B cell (primary cell): ENCODE data around the gene PTMS. TPM values are rescaled to one million over a fixed set of nuclear protein-coding genes. Genes with fewer than 3 reads are reported as not detected.

Source experiments
- ATAC-seq: fragments of 200-7000 bp; cut with Tn5 transposase; one replicate; pipeline ENCODE4 v1.10.0; 2021; ENCODE audit warnings: low read depth, mild to moderate bottlenecking, moderate number of reproducible peaks, moderate library complexity
- CTCF ChIA-PET: fragments of 350-600 bp; sonication (Branson Sonifier 250); formaldehyde crosslinking; loops from one replicate; lab custom pipeline; 2021; ENCODE audit warnings: antibody characterized with exemption, inconsistent platforms; lab: Charles Lee
- POLR2A ChIA-PET: fragments of 350-600 bp; sonication (Branson Sonifier 250); formaldehyde crosslinking; loops from one replicate; lab custom pipeline; 2021; ENCODE audit warnings: antibody characterized with exemption; lab: Charles Lee
- DNase-seq: peaks from one replicate; pipeline ENCODE4 v3.0.0; 2013
- H2AFZ ChIP-seq: 2 replicates; pipeline ENCODE4 v1.6.1; 2012; ENCODE audit warnings: mild to moderate bottlenecking, low read depth, low read length; ENCODE audit not compliant: insufficient read depth, poor library complexity, severe bottlenecking
- H3K27ac ChIP-seq, 2 donors: 1 replicate in 1 of 2; 2 replicates in 1 of 2; pipeline ENCODE4 v1.5.1; 2012 to 2013; ENCODE audit warnings: low read length in 2 of 2, mild to moderate bottlenecking in 2 of 2, moderate library complexity in 1 of 2
- H3K27me3 ChIP-seq, 4 experiments: fragments of 200-600 bp in 1 of 4; sonication (generic) in 1 of 4; replicated peaks in 1 of 4; 1 replicate in 2 of 4; 2 replicates in 2 of 4; pipeline versions ENCODE4 v1.6.1 to v1.7.0; 2013 to 2016; ENCODE audit warnings: low read length in 3 of 4, mild to moderate bottlenecking in 2 of 4, mixed read lengths in 1 of 4, moderate library complexity in 1 of 4; ENCODE audit not compliant: insufficient read depth in 4 of 4, control insufficient read depth in 3 of 4; ENCODE audit errors: control extremely low read depth in 1 of 4
- H3K36me3 ChIP-seq, 2 experiments: replicated peaks in 1 of 2; 1 replicate in 1 of 2; 2 replicates in 1 of 2; pipeline versions ENCODE4 v1.6.1 to v1.7.1; 2013; ENCODE audit warnings: low read length in 1 of 2; ENCODE audit not compliant: insufficient read depth in 2 of 2, control insufficient read depth in 1 of 2; ENCODE audit errors: control extremely low read depth in 1 of 2, extremely low read depth in 1 of 2
- H3K4me1 ChIP-seq, 2 donors: fragments of 200-600 bp in 1 of 2; sonication (generic) in 1 of 2; 1 replicate in 1 of 2; 2 replicates in 1 of 2; pipeline versions ENCODE4 v1.5.1 to v1.6.1; 2013 to 2017; ENCODE audit warnings: low read length in 2 of 2; ENCODE audit not compliant: control insufficient read depth in 2 of 2, insufficient read depth in 2 of 2
- H3K4me2 ChIP-seq: replicated peaks from 2 replicates; pipeline ENCODE3; 2012; ENCODE audit warnings: mild to moderate bottlenecking, low read depth, low read length; ENCODE audit not compliant: poor library complexity, severe bottlenecking
- H3K4me3 ChIP-seq, 5 experiments: fragments of 200-600 bp in 1 of 5; sonication (generic) in 1 of 5; 1 replicate in 3 of 5; 2 replicates in 2 of 5; pipeline versions ENCODE4 v1.5.1 to v1.7.0; 2011 to 2016; ENCODE audit warnings: low read length in 4 of 5, mild to moderate bottlenecking in 4 of 5, low read depth in 2 of 5, control low read depth in 1 of 5, moderate library complexity in 1 of 5; ENCODE audit not compliant: insufficient read depth in 1 of 5; ENCODE audit errors: control extremely low read depth in 1 of 5, extremely low read depth in 1 of 5
- H3K79me2 ChIP-seq: fragments of 200-600 bp; sonication (generic); one replicate; pipeline ENCODE4 v1.6.0; 2016; ENCODE audit warnings: low read length; ENCODE audit not compliant: control insufficient read depth, insufficient read depth
- H3K9ac ChIP-seq: fragments of 200-600 bp; sonication (generic); 2 replicates; pipeline ENCODE4 v1.6.1; 2017; ENCODE audit warnings: mild to moderate bottlenecking, low read length, moderate library complexity
- H3K9me3 ChIP-seq, 3 donors: one replicate each; pipeline versions ENCODE4 v1.6.1 to v1.7.1; 2013; ENCODE audit warnings: low read length in 2 of 3; ENCODE audit not compliant: control insufficient read depth in 2 of 3, insufficient read depth in 1 of 3; ENCODE audit errors: control extremely low read depth in 1 of 3
- H4K20me1 ChIP-seq: 2 replicates; pipeline ENCODE4 v1.6.0; 2012; ENCODE audit warnings: mild to moderate bottlenecking, low read length; ENCODE audit not compliant: insufficient read depth, control insufficient read depth, poor library complexity, severe bottlenecking
- H3K27ac Mint-ChIP-seq: one replicate; pipeline ENCODE4 v1.8.0; 2021; ENCODE audit warnings: mixed read lengths
- H3K27me3 Mint-ChIP-seq: one replicate; pipeline ENCODE4 v1.8.0; 2021; ENCODE audit warnings: mixed read lengths
- H3K4me1 Mint-ChIP-seq: one replicate; pipeline ENCODE4 v1.8.0; 2021; ENCODE audit warnings: mixed read lengths
- H3K4me3 Mint-ChIP-seq: one replicate; pipeline ENCODE4 v1.8.0; 2021; ENCODE audit warnings: mixed read lengths
- H3K9me3 Mint-ChIP-seq: one replicate; pipeline ENCODE4 v1.8.0; 2022; ENCODE audit warnings: mixed read lengths; ENCODE audit not compliant: insufficient read depth
- CTCF ChIP-seq: fragments of 200-600 bp; IDR thresholded peaks from one replicate; pipeline ENCODE4 v1.8.0; 2022; ENCODE audit warnings: antibody characterized with exemption, mild to moderate bottlenecking
- EZH2 ChIP-seq: IDR thresholded peaks from 2 replicates; pipeline ENCODE4 v1.6.1; 2012; ENCODE audit warnings: borderline replicate concordance, low read depth, mild to moderate bottlenecking, moderate library complexity, low read length; ENCODE audit not compliant: insufficient read depth, poor library complexity, severe bottlenecking
- WGBS: methylation state at CpG from one replicate; pipeline ENCODE4 v1.1.5; 2013; ENCODE audit warnings: missing lambda C conversion rate; ENCODE audit not compliant: insufficient coverage; 5-methylcytosine and 5-hydroxymethylcytosine counted together
- intact Hi-C: fragments of 100-400 bp; cut with micrococcal nuclease; formaldehyde crosslinking; loops from one replicate; pipeline ENCODE4 v1.10.0; 2022
- polyA plus RNA-seq: library from polyadenylated mRNA; depleted of rRNA; stranded (reverse); fragments of >200 nt; gene quantifications from 2 replicates; pipeline ENCODE4 v1.2.3, GENCODE V29; 2012
- total RNA-seq, 2 donors: library from RNA; stranded (reverse); fragments of 120-200 nt in 1 of 2; gene quantifications; 1 replicate in 1 of 2; 2 replicates in 1 of 2; pipeline versions ENCODE4 v1.2.3 to v1.2.4, GENCODE V29; 2013 to 2022

The PTMS gene
- total and polyA plus RNA-seq, 2 donors (not counting 1 experiment from before 2014, with no cell fraction given), result 1.0 to 2.1 TPM

- no peak overlapping the region for H3K4me3 Mint-ChIP-seq
These were observed 13.7 kb downstream of the PTMS start for GRCh38 chr12:6779708-6780432.

More at GRCh38 chr12:6779708-6780432, 13.7 kb downstream of the PTMS start:
- H2AFZ ChIP-seq, result no peak overlapping the region
- ATAC-seq (no peak), DNase-seq (no peak)
- H3K27ac ChIP-seq, result no peak overlapping the region
- no peak overlapping the region for H3K27ac Mint-ChIP-seq
- peaks cover 11% of the 10 kb centered on the region for H3K4me1 Mint-ChIP-seq
- peaks cover 32% of the 10 kb centered on the region for H3K27me3 Mint-ChIP-seq
- H4K20me1 ChIP-seq, result no peaks in the 10 kb centered on the region
- H3K27me3 ChIP-seq, result peaks cover 0 to 32% (median 22%) of the 10 kb centered on the region in 4 experiments
- no peak overlapping the region for H3K4me2 ChIP-seq
- no peaks in the 10 kb centered on the region for H3K79me2 ChIP-seq
- ChIA-PET CTCF (interaction anchor here (0.7 to 7.8 kb wide), 12 partner anchors 12 to 216 kb away, joined by 3 to 109 read pairs (median 4); partner anchors contain the start of gene MLF2), POLR2A (interaction anchor here (0.5 to 2.2 kb wide), 2 partner anchors 27 to 55 kb away, joined by 5 read pairs; partner anchors contain the start of gene MLF2)
- H3K9me3 Mint-ChIP-seq, result no peaks in the 10 kb centered on the region
- no peak overlapping the region for H3K9ac ChIP-seq
- H3K4me1 ChIP-seq, result peaks cover 9 to 14% of the 10 kb centered on the region in 2 donors
- no peaks in the 10 kb centered on the region for H3K36me3 ChIP-seq
- intact Hi-C loops, result loop anchor here (1.0 to 2.0 kb wide), 5 partner anchors 27 to 226 kb away; partner anchors contain the start of genes MLF2 and ZNF384
- no peak overlapping the region for H3K4me3 ChIP-seq
- WGBS, result 88% methylated on average over 4 of the region's 6 CpGs
- TF ChIP-seq EZH2 (no peak), CTCF (no peak)
- H3K9me3 ChIP-seq, result peaks cover 0 to 6% (median 0%) of the 10 kb centered on the region in 3 donors
